Measurements from ENCODE around the gene CAMTA1.

The CAMTA1 gene

GRCh38 chr1:7100479-7100878, 315.2 kb downstream of the CAMTA1 start (continued):
- TF ChIP-seq RARB (CRISPR knock-in tag; IDR thresholded peaks at IDR 0.05) (no peak), TOX (CRISPR knock-in tag; IDR thresholded peaks at IDR 0.05; ENCODE audit: borderline replicate concordance) (no peak), ZFP30 (CRISPR knock-in tag; IDR thresholded peaks at IDR 0.05) (no peak), ISL1 (CRISPR knock-in tag; IDR thresholded peaks at IDR 0.05) (no peak)

GRCh38 chr1:7101187-7101586, 315.9 kb downstream of the CAMTA1 start:
- ATAC-seq, result no peak
- no peak for TF ChIP-seq TOX (CRISPR knock-in tag; IDR thresholded peaks at IDR 0.05; ENCODE audit: borderline replicate concordance)
- no peak for TF ChIP-seq GLIS3 (CRISPR knock-in tag; IDR thresholded peaks at IDR 0.05)
- TF ChIP-seq ZNF565 (CRISPR knock-in tag; conservative IDR thresholded peaks at IDR 0.05; ENCODE audit: low read depth), result no peak
- TF ChIP-seq ZNF8 (CRISPR knock-in tag; IDR thresholded peaks at IDR 0.05), result no peak
- no peak for TF ChIP-seq TSHZ2 (CRISPR knock-in tag; IDR thresholded peaks at IDR 0.05)
- no peak for TF ChIP-seq ARNTL (CRISPR knock-in tag; IDR thresholded peaks at IDR 0.05; ENCODE audit: borderline replicate concordance, low read depth)
- no peak for TF ChIP-seq ZNF70 (CRISPR knock-in tag; IDR thresholded peaks at IDR 0.05)
- TF ChIP-seq CSRNP3 (CRISPR knock-in tag; IDR thresholded peaks at IDR 0.05), result no peak

GRCh38 chr1:7103361-7103782, 318.1 kb downstream of the CAMTA1 start:
- ATAC-seq, result no peak
- TF ChIP-seq POU6F1 (CRISPR knock-in tag; IDR thresholded peaks at IDR 0.05; ENCODE audit: borderline replicate concordance, low read depth), result no peak
- TF ChIP-seq SNAI2 (CRISPR knock-in tag; IDR thresholded peaks at IDR 0.05), result no peak
- no peak for TF ChIP-seq ARNTL (CRISPR knock-in tag; IDR thresholded peaks at IDR 0.05; ENCODE audit: borderline replicate concordance, low read depth)
- no peak for TF ChIP-seq GLIS3 (CRISPR knock-in tag; IDR thresholded peaks at IDR 0.05)
- TF ChIP-seq ZFP30 (CRISPR knock-in tag; IDR thresholded peaks at IDR 0.05), result no peak
- TF ChIP-seq CREB5 (CRISPR knock-in tag; IDR thresholded peaks at IDR 0.05; ENCODE audit: low read depth), result no peak
- TF ChIP-seq ZNF565 (CRISPR knock-in tag; conservative IDR thresholded peaks at IDR 0.05; ENCODE audit: low read depth), result no peak
- TF ChIP-seq OSR1 (CRISPR knock-in tag; IDR thresholded peaks at IDR 0.05), result no peak
- no peak for TF ChIP-seq CSDC2 (CRISPR knock-in tag; IDR thresholded peaks at IDR 0.05)
- TF ChIP-seq RARB (CRISPR knock-in tag; IDR thresholded peaks at IDR 0.05), result no peak
- TF ChIP-seq PPARA (CRISPR knock-in tag; IDR thresholded peaks at IDR 0.05; ENCODE audit: borderline replicate concordance), result no peak
- TF ChIP-seq BACH2 (CRISPR knock-in tag; IDR thresholded peaks at IDR 0.05; ENCODE audit: borderline replicate concordance), result no peak
- no peak for TF ChIP-seq PATZ1 (CRISPR knock-in tag; IDR thresholded peaks at IDR 0.05; ENCODE audit: borderline replicate concordance)
- no peak for TF ChIP-seq TCF4 (CRISPR knock-in tag; IDR thresholded peaks at IDR 0.05; ENCODE audit: borderline replicate concordance)
- TF ChIP-seq ISL1 (CRISPR knock-in tag; IDR thresholded peaks at IDR 0.05), result no peak
- no peak for TF ChIP-seq TOX (CRISPR knock-in tag; IDR thresholded peaks at IDR 0.05; ENCODE audit: borderline replicate concordance)
- TF ChIP-seq TSHZ2 (CRISPR knock-in tag; IDR thresholded peaks at IDR 0.05), result no peak
- no peak for TF ChIP-seq ZNF70 (CRISPR knock-in tag; IDR thresholded peaks at IDR 0.05)
- no peak for TF ChIP-seq ESRRG (CRISPR knock-in tag; IDR thresholded peaks at IDR 0.05)
